NCI-H2171 treated with DMSO at 0.1 percent for 48 hours (cell line): ENCODE measurements around the gene CINP.
"Not testable (repeated sequence)": the region's sequence is repeated elsewhere in the genome, so short reads cannot be mapped to it uniquely, and the experiment has no call there.

Experiments used
- DNase-seq: peaks from one replicate; lab custom pipeline; 2025; lab: John Stamatoyannopoulos, UW

CINP gene

GRCh38 chr14:102320671-102321455 is 41.8 kb downstream of the CINP start:
- no peak for DNase-seq

- peak; percentile 33 for DNase-seq
These were observed 42.5 kb downstream of the CINP start for GRCh38 chr14:102320033-102320660.

DNA sequence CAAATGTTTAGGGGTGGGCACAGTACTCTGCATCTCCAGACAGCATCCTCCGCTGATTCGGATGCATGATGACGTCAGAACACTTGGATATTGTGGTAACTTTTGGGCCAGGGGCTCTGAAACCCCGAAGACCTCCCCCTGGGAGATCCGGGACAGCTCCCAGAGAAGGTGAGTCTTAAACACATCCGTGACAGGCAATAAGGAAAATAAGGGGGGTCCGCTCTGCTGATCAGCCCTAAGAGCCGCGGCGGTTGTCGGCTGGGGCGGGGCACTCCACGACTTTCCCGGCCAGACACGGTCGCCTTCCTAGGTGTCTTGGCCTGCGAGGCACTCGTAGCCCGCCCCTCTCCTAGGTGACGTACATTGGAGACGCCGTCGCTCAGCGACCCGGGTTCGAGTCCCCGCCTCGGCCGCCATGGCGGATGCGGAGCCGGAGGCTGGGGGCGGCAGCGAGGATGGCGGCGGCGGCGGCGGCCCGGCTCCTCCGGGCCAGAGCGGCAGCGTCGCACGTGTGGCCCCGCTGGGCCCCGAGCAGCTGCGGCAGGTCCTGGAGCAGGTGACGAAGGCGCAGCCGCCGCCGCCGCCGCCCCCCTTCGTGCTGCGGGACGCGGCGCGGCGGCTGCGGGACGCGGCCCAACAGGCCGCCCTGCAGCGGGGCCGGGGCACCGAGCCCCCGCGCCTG is 43.2 kb downstream of the CINP start, which contains the start of gene ZNF839:
Gene ZNF839 (plus strand): TSS at position 396 of the 682 bp plus-strand sequence. CDS start 20 bp downstream, at position 416.
- DNase-seq, result peak; percentile 91

- no peak for DNase-seq
These were observed 43.9 kb downstream of the CINP start for GRCh38 chr14:102318781-102319276.

- peak; percentile 48 for DNase-seq
These were observed 45.0 kb downstream of the CINP start for GRCh38 chr14:102317564-102318248.

GRCh38 chr14:102316743-102317563 is 45.7 kb downstream of the CINP start:
- peak; percentile 97 for DNase-seq

DNA sequence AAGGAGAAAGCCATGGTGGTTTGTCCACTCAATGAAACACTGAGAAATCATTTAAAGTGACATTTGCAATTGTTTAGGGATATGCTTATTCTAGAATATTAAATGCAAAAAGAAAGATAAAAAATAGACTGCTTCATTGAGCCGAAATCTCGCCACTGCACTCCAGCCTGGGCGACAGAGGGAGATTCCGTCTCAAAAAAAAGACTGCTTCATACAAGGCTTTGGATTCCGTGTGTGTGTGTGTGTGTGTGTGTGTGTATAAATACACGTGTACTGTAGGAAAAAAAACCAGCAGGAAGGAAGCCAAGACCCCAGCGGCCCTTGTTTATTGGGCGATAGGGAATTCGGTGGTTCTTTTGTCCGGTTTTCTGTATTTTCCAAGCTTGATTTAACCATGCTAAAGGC is 46.4 kb downstream of the CINP start:
- DNase-seq, result peak; percentile 87

GRCh38 chr14:102315121-102315520 is 47.6 kb downstream of the CINP start:
- no peak for DNase-seq

DNA sequence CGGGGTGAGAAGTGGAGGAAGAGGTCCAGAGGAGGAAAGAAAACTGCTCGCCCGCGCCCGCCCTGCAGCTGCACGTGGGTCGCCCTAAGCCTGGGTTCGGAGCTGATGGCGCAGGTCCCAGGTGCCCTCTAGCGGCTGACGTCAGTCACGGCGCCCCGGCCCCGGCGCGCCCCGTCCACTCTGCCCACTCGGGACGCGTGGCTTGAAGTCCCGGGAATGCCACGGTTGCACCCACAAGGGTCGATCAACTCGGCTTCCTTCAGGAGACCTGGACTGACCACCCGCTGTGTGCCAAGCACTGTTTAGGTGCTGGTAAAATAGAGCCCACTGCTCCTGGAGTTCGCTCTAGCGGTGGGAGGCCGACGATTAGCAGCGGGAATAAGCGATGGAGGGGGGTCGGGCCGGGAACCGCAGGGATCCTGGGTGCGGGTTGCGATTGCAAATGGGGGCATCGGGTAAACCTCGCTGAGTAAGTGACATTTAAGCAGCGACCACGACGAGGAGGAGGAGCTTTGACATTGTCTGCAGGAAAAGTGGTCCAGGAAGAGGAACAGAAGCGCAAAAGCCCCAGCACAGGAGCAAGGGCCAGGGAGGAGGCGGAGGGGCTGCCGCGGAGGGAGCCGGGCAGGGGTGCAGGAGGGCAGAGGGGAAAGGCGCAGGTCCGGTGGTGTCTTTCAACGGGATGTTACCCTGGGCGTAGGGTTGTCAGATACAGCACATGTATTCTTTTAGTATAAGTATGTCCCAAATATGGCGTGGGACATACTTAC is 48.3 kb downstream of the CINP start:
- DNase-seq, result peak; percentile 85

GRCh38 chr14:102304611-102305506 is 57.8 kb downstream of the CINP start, which contains the start of gene MOK:
MOK (minus strand) TSS chr14:102305164; CDS start chr14:102304968, 196 bp downstream.
- peak; percentile 97 for DNase-seq

- no peak for DNase-seq
These were observed 59.0 kb downstream of the CINP start for GRCh38 chr14:102303664-102304063.

- not testable (repeated sequence) for DNase-seq
These were observed 64.2 kb downstream of the CINP start for GRCh38 chr14:102298303-102299070.
